Mesendoderm (in vitro differentiated cells): ENCODE data around the gene KCNK10.

Source experiments
- DNase-seq: peaks from one replicate; pipeline ENCODE4 v3.0.0; 2013
- H2AK5ac ChIP-seq: 2 replicates; pipeline ENCODE4 v1.6.1; 2013; ENCODE audit warnings: low read length, inconsistent platforms
- H2BK120ac ChIP-seq: 2 replicates; pipeline ENCODE4 v1.6.1; 2013; ENCODE audit warnings: low read depth, mild to moderate bottlenecking, low read length, moderate library complexity, mixed read lengths
- H2BK15ac ChIP-seq: replicated peaks from 2 replicates; pipeline ENCODE4 v1.6.1; 2013; ENCODE audit warnings: low read depth, mild to moderate bottlenecking, moderate library complexity
- H2BK5ac ChIP-seq: 2 replicates; pipeline ENCODE4 v1.6.1; 2013; ENCODE audit warnings: low read length, inconsistent platforms
- H3K18ac ChIP-seq: 2 replicates; pipeline ENCODE4 v1.6.1; 2013; ENCODE audit warnings: mild to moderate bottlenecking, low read length, mixed read lengths
- H3K23ac ChIP-seq: one replicate; pipeline ENCODE4 v1.6.1; 2013; ENCODE audit warnings: low read length
- H3K27ac ChIP-seq: 2 replicates; pipeline ENCODE4 v1.5.1; 2013; ENCODE audit warnings: low read depth, mild to moderate bottlenecking, inconsistent platforms, low read length, moderate library complexity
- H3K27me3 ChIP-seq: 2 replicates; pipeline ENCODE4 v1.6.1; 2013; ENCODE audit warnings: low read length, control low read depth, mild to moderate bottlenecking, inconsistent platforms; ENCODE audit not compliant: insufficient read depth, poor library complexity
- H3K36me3 ChIP-seq: 2 replicates; pipeline ENCODE4 v1.6.1; 2013; ENCODE audit warnings: low read length, inconsistent platforms; ENCODE audit not compliant: control insufficient read depth, insufficient read depth
- H3K4ac ChIP-seq: one replicate; pipeline ENCODE4 v1.6.1; 2013; ENCODE audit warnings: low read depth, mild to moderate bottlenecking, low read length, moderate library complexity
- H3K4me1 ChIP-seq: 2 replicates; pipeline ENCODE4 v1.6.1; 2013; ENCODE audit warnings: low read depth, low read length, inconsistent platforms; ENCODE audit not compliant: control insufficient read depth
- H3K4me2 ChIP-seq: 2 replicates; pipeline ENCODE4 v1.6.1; 2013; ENCODE audit warnings: low read length
- H3K4me3 ChIP-seq: 2 replicates; pipeline ENCODE4 v1.5.1; 2013; ENCODE audit warnings: mild to moderate bottlenecking, low read length
- H3K56ac ChIP-seq: one replicate; pipeline ENCODE4 v1.6.1; 2013; ENCODE audit warnings: low read length
- H3K79me1 ChIP-seq: 2 replicates; pipeline ENCODE4 v1.6.1; 2013; ENCODE audit warnings: low read length, inconsistent platforms
- H3K79me2 ChIP-seq: 2 replicates; pipeline ENCODE4 v1.6.1; 2013; ENCODE audit warnings: mild to moderate bottlenecking, low read length; ENCODE audit not compliant: control insufficient read depth, insufficient read depth
- H3K9ac ChIP-seq: 2 replicates; pipeline ENCODE4 v1.6.1; 2013; ENCODE audit warnings: low read length, inconsistent platforms
- H4K5ac ChIP-seq: one replicate; pipeline ENCODE4 v1.6.1; 2013; ENCODE audit warnings: low read length
- H4K8ac ChIP-seq: one replicate; pipeline ENCODE4 v1.6.1; 2013; ENCODE audit warnings: low read depth, mild to moderate bottlenecking, control low read depth, low read length, moderate library complexity
- WGBS: extraction: QIAGEN DNeasy Blood & Tissue Kit; methylation state at CpG from one replicate; pipeline ENCODE4 v1.1.7; 2013; ENCODE audit warnings: low lambda C conversion rate, missing lambda C conversion rate; ENCODE audit not compliant: insufficient coverage; ENCODE audit errors: extremely low coverage; 5-methylcytosine and 5-hydroxymethylcytosine counted together

KCNK10 gene

GRCh38 chr14:88168498-88169165 is 154.4 kb downstream of the KCNK10 start:
- Histone ChIP-seq H3K4ac (no peak overlapping the region), H2BK5ac (no peak overlapping the region), H3K4me2 (no peak overlapping the region), H2AK5ac (no peak overlapping the region), H3K36me3 (no peaks in the 10 kb centered on the region), H4K5ac (no peak overlapping the region), H3K9ac (no peak overlapping the region), H3K18ac (no peak overlapping the region), H2BK120ac (no peak overlapping the region), H3K27ac (no peak overlapping the region), H3K79me2 (no peaks in the 10 kb centered on the region), H4K8ac (no peak overlapping the region), H3K23ac (no peak overlapping the region), H2BK15ac (no peak overlapping the region), H3K4me3 (no peak overlapping the region), H3K4me1 (peaks cover 6% of the 10 kb centered on the region), H3K27me3 (no peaks in the 10 kb centered on the region), H3K56ac (no peak overlapping the region), H3K79me1 (no peaks in the 10 kb centered on the region)
- WGBS, result no CpG with 5 or more reads among the region's 3 CpGs
- DNase-seq, result peak; percentile 78

DNA sequence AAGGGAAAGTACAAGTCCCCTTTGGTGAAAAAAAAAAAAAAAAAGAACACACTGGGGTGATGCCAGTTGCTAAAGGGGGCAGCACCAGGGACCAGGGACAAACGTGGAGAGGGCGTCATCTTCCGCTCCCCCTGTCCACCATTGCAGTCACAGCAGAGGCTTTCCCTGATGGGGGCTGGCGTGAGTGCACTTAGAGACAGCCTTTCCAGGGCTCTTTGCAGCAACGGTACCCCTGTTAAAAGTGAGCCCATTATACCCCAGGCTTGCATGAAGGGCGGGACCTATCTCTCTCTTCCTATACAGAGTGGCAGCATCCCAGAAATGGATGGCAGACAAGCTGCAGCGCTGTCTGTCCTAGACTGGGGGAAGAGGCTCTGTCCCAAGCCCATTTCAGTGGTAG is 155.0 kb downstream of the KCNK10 start:
- H2BK5ac ChIP-seq, result no peak overlapping the region
- no peak overlapping the region for H3K4ac ChIP-seq
- H3K36me3 ChIP-seq, result no peaks in the 10 kb centered on the region
- H2AK5ac ChIP-seq, result no peak overlapping the region
- no peak overlapping the region for H2BK15ac ChIP-seq
- WGBS, result no CpG with 5 or more reads among the region's 7 CpGs
- H3K4me1 ChIP-seq, result peaks cover 6% of the 10 kb centered on the region
- no peak overlapping the region for H4K8ac ChIP-seq
- H3K79me2 ChIP-seq, result no peaks in the 10 kb centered on the region
- no peak overlapping the region for H2BK120ac ChIP-seq
- no peak for DNase-seq
- H3K9ac ChIP-seq, result no peak overlapping the region
- no peak overlapping the region for H4K5ac ChIP-seq
- H3K27ac ChIP-seq, result no peak overlapping the region
- no peak overlapping the region for H3K4me2 ChIP-seq
- no peak overlapping the region for H3K56ac ChIP-seq
- no peak overlapping the region for H3K4me3 ChIP-seq
- no peak overlapping the region for H3K18ac ChIP-seq
- H3K79me1 ChIP-seq, result no peaks in the 10 kb centered on the region
- H3K27me3 ChIP-seq, result no peaks in the 10 kb centered on the region
- no peak overlapping the region for H3K23ac ChIP-seq

DNA sequence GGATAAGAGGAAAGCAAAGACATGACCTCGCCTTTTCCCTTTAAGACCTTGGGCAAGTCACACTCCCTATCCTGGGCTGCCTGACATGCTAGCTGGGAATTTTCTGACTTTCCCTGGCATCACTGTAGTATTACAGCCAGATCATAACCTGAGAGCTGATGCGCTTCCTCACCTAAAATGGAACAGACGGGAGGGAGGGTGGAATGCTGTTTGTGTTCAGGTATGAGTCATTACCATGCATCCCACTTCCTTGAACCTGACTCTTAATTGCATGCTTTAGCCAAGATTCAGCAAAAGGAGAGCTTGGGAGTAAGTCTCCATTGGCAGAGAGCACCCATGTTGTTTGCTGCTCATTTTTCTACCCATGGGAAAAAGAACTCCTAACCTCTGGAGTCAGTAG is 156.5 kb downstream of the KCNK10 start:
- Histone ChIP-seq H3K4me1 (peaks cover 6% of the 10 kb centered on the region), H3K36me3 (no peaks in the 10 kb centered on the region), H3K4me3 (no peak overlapping the region), H4K8ac (no peak overlapping the region), H3K23ac (no peak overlapping the region), H3K56ac (no peak overlapping the region), H3K18ac (no peak overlapping the region), H2BK120ac (no peak overlapping the region), H3K9ac (no peak overlapping the region), H2AK5ac (no peak overlapping the region), H3K27ac (no peak overlapping the region), H2BK5ac (no peak overlapping the region), H3K27me3 (no peaks in the 10 kb centered on the region), H3K4ac (no peak overlapping the region), H4K5ac (no peak overlapping the region), H3K79me1 (no peaks in the 10 kb centered on the region), H2BK15ac (no peak overlapping the region), H3K79me2 (no peaks in the 10 kb centered on the region), H3K4me2 (no peak overlapping the region)
- WGBS, result no CpG with 5 or more reads among the region's 3 CpGs
- DNase-seq, result peak; percentile 29

GRCh38 chr14:88164906-88165534 is 158.0 kb downstream of the KCNK10 start:
- no peak for DNase-seq
- H2AK5ac ChIP-seq, result no peak overlapping the region
- H4K8ac ChIP-seq, result no peak overlapping the region
- peaks cover 6% of the 10 kb centered on the region for H3K4me1 ChIP-seq
- H3K9ac ChIP-seq, result no peak overlapping the region
- no peaks in the 10 kb centered on the region for H3K79me1 ChIP-seq
- H2BK120ac ChIP-seq, result no peak overlapping the region
- H3K4me3 ChIP-seq, result no peak overlapping the region
- no peak overlapping the region for H3K4ac ChIP-seq
- H2BK15ac ChIP-seq, result no peak overlapping the region
- H3K4me2 ChIP-seq, result no peak overlapping the region
- H3K79me2 ChIP-seq, result no peaks in the 10 kb centered on the region
- H3K18ac ChIP-seq, result no peak overlapping the region
- WGBS, result no CpG with 5 or more reads among the region's 3 CpGs
- H3K56ac ChIP-seq, result no peak overlapping the region
- no peak overlapping the region for H2BK5ac ChIP-seq
- H3K27ac ChIP-seq, result no peak overlapping the region
- no peak overlapping the region for H3K23ac ChIP-seq
- no peaks in the 10 kb centered on the region for H3K36me3 ChIP-seq
- no peak overlapping the region for H4K5ac ChIP-seq
- no peaks in the 10 kb centered on the region for H3K27me3 ChIP-seq

GRCh38 chr14:88163731-88164255 is 159.3 kb downstream of the KCNK10 start:
- H4K5ac ChIP-seq, result no peak overlapping the region
- no CpG with 5 or more reads among the region's 4 CpGs for whole genome bisulfite sequencing

More at GRCh38 chr14:88163731-88164255, 159.3 kb downstream of the KCNK10 start:
- no peak overlapping the region for H3K4me2 ChIP-seq
- H3K9ac ChIP-seq, result no peak overlapping the region
- no peak overlapping the region for H2BK15ac ChIP-seq
- H2AK5ac ChIP-seq, result no peak overlapping the region
- no peaks in the 10 kb centered on the region for H3K79me2 ChIP-seq
- no peak overlapping the region for H4K8ac ChIP-seq
- H2BK120ac ChIP-seq, result no peak overlapping the region
- H3K4ac ChIP-seq, result no peak overlapping the region
- H3K56ac ChIP-seq, result no peak overlapping the region
- no peaks in the 10 kb centered on the region for H3K79me1 ChIP-seq
- H3K36me3 ChIP-seq, result no peaks in the 10 kb centered on the region
- H3K18ac ChIP-seq, result no peak overlapping the region
- H3K4me1 ChIP-seq, result peaks cover 6% of the 10 kb centered on the region
- no peak overlapping the region for H3K4me3 ChIP-seq
- H3K23ac ChIP-seq, result no peak overlapping the region
- no peak overlapping the region for H3K27ac ChIP-seq
- H2BK5ac ChIP-seq, result no peak overlapping the region
- no peak for DNase-seq
- no peaks in the 10 kb centered on the region for H3K27me3 ChIP-seq
